HG02610 (cell line): ENCODE data around the gene NFIB.

Experiments used
- ATAC-seq: cut with Tn5 transposase; IDR thresholded peaks from one replicate; pipeline ENCODE4 v1.9.1; 2021; ENCODE audit warnings: mild to moderate bottlenecking, moderate library complexity; ENCODE audit not compliant: unreplicated experiment

The NFIB gene

GRCh38 chr9:14158916-14159315 lies 155.0 kb downstream of the NFIB start:
- no peak for ATAC-seq

DNA sequence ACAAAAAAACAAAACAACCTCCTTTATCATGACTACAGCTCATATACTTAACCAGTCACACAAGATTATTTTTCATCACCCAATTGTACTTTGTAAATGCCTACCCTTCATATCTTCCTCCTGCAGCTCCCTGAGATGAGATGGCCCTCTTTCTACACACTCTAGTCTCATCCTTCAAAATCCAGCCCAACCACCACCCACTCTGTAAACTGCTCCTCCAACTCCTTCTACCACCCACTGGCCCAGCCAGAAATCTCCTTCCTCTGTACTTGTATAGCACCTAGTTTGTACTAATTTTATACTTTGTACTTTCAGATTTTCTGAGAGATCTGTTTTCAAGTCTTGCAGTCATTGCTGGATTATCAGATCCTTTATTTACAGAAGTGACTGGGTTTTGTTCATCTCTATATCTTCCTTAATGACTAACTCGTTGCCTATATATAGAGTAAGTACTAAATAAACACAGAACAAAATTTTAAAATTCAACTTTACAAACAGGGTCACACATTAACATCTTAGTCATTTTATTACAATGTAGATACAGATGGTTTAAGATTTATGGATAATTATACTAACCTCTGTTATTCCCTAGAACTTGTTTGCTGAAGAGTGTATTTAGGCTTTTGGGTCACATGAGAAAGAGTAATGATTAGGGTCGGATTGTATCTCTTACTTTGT lies 155.7 kb downstream of the NFIB start:
- no peak for ATAC-seq

DNA sequence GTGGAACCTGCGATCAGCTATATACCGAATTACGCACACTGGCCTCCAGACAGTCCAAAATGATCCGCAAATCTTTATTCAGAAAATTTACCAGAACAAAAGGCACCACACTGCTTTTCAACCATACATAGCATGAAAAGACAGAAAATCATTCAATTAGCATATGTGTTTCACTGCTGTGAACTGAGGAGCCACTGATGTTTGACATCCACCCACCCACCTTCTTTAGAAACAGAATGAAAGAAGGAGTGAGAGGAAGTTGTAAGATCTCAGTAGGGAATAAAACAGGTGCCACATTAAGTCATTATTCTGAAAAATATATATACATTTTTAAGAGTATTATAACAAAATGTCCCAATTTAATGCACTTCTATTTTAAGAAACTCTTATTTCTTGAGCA lies 156.8 kb downstream of the NFIB start:
- no peak for ATAC-seq

- peak; percentile 95 for ATAC-seq
These were observed 157.9 kb downstream of the NFIB start for GRCh38 chr9:14156046-14156445.

- no peak for ATAC-seq
These were observed 158.7 kb downstream of the NFIB start for GRCh38 chr9:14155237-14155636.

GRCh38 chr9:14153310-14153720 lies 160.6 kb downstream of the NFIB start:
- no peak for ATAC-seq

GRCh38 chr9:14151451-14151850 lies 162.5 kb downstream of the NFIB start:
- ATAC-seq: no peak

DNA sequence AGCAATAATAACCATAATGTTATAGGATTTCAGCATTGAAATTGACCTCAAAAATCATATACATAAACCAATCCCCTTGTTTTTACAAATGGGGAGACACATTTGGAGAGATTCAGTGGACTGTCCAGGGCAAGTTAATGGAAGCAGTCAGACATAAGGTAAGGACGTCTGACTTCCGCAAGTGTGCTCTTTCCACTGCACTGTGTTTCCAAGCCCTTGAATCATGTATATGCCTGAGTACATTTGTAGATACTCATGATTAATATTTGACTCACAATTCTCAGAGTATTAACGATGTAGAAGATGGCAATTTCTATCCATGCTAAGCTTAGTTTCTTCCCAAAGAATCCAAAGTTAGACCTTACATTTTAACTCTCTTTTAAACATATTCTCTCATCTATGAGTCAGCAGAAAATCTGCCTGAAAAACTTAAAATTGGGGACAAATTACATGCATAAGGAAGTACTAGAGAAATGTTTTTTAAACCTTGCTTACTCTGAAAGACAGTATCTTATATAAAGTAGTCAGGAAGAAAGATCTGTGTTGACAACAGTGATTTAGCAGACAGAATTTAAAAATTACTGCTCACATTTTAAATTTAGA lies 165.3 kb downstream of the NFIB start:
- no peak for ATAC-seq

- no peak for ATAC-seq
These were observed 166.2 kb downstream of the NFIB start for GRCh38 chr9:14147738-14148137.

DNA sequence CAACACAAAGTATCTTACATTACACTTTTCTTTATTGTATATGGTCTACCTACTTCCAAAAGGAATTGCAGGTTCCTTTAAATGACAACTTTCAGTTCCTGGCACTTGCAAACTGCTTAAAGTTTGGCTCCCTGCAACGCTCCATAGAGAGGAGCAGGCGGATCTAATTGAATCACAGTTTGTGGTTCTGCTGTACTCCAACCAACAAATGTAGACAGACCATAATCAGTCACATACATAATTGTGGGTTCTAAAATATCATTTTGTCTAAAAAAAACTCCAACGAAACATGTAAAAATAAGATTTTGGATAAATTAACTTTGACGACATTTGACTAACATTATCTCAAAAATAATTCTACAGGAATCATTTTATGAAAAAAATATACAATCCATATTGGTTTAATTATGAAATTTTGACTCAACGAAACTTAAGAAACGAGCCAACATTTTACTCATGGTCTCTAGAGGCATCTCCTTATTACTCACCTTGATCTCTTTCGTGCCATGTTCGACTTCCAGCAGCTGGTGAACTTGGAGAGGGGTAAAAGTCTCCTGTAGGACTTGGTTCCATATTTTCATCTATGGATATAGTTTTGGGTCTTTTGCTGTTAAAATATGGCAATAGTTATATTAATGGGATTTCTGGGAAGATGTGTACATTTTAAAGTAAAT lies 167.6 kb downstream of the NFIB start:
- no peak for ATAC-seq

DNA sequence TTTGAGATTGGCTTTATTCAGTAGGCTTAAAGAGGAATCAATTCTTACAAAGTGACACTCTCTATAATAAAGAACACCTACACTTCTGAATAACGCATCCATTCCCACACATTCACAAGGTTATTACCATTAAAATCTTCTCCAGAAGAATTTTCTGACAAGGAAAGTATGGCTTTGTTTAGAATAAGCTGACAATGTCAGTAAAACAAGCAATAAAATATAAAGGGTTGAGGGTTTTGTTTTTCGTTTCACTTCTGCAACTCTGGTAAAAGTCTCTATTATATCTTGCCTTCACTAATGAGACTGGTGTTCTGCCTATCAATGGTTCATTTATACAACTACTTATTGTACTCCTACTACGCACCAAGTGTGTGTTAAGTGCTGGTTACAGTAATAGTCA lies 169.7 kb downstream of the NFIB start:
- no peak for ATAC-seq

DNA sequence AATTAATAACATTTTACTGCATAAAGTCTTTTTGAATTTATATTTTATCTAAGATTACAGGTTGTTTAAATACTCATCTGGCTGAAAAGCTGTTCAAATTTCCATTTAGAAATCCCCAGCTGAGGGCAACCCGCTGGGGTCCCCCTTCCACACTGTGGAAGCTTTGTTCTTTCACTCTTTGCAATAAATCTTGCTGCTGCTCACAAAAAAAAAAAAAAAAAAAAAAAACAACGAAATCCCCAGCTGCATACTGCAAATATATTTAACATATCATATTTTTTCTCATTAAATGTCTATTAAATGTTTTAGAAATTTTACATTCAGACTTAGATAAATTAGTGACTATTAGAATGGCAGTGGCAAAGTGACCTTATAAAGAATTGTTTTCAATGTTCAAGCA lies 172.2 kb downstream of the NFIB start:
- no peak for ATAC-seq

DNA sequence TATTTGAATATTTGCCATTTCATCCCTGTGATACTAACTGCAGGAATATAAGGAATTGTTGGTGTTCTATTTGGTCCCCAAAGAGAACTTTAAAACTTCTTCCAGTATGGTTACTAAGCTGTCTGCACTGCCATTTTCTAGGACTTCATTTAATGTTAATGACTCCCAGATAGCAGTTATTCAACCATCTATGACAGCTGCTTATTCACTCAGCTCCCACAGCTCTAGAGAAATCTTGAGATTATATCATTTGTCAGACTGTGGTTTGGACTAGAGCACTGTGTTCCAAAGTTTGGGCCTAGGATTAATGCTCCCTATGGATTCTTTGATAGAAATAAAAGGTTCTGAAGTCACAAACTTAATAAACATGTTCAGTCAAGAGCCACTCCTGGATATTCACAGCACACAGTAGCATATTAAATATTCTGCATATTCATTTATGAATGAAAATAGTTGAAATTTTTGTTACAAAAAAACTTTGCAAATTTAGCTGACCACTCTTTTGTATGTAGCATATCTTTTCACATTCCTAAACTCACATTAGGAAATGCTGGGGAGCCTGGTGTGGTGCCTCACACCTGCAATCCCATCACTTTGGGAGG lies 173.7 kb downstream of the NFIB start:
- ATAC-seq: no peak

GRCh38 chr9:14139287-14139686 lies 174.7 kb downstream of the NFIB start:
- ATAC-seq: no peak

DNA sequence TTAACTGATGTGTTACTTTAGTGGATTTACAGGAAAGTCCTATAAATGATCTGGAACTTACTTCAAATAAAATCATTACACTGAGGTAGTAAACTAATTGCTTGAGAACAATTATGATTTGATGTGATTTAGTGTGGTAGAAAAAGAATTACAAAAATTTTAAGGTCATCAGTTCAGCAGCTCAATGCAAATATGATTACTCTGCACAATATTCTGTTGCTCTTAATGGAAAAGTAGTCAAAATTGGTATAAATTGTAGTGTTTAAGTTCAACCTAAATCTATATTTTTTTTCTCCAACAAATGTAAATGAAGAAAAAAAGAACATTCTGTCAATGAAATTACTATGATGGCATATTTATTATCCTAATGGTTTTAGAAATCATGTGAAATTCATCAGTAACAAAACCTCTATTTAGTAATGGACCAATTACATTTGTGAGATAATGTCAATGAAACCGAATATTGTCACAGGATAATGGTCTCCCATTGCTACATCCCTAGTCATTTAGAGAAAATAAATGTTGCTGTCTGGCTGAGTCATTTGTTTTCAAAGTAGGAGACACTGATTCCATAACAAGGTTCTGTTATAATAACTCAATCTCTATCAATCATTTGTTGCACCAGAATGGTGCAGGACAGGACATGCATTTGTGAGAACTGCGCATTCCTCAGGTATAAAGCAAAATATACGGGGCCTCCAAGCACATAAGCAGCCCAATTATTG lies 177.1 kb downstream of the NFIB start:
- no peak for ATAC-seq

GRCh38 chr9:14136047-14136635 lies 177.8 kb downstream of the NFIB start:
- ATAC-seq: no peak

DNA sequence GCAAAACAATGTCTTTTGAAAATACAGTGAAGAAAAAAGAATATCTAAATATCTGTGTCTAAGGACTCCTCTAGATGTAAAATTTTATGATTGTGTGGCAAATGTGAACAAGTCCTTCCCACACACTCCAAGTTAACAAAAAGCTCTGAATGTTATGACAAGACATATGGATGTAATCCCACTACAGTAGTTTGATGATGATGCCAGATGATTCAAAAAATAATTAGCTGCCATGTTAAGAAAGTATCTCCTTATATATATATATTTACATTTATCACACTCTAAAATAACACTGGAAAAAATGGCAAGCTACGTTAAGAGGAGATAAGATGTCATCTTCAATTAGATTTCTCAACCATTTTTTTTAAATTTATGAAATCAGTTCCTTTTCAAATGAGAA lies 178.5 kb downstream of the NFIB start:
- no peak for ATAC-seq

GRCh38 chr9:14133394-14133793 lies 180.5 kb downstream of the NFIB start:
- ATAC-seq: no peak

GRCh38 chr9:14132775-14133174 lies 181.2 kb downstream of the NFIB start:
- ATAC-seq: no peak

GRCh38 chr9:14131356-14132088 lies 182.4 kb downstream of the NFIB start:
- ATAC-seq: no peak
